ENCODE data around the gene EFEMP2. TPM values are rescaled to one million over a fixed set of nuclear protein-coding genes. Genes with fewer than 3 reads are reported as not detected.

Gene EFEMP2
- total RNA-seq, 2 experiments from 2014 or later: 17.1 to 18.0 TPM

GRCh38 chr11:65867284-65868071, 5.1 kb downstream of the EFEMP2 start:
- ChIA-PET POLR2A (interaction anchor here (10.6 to 29.8 kb wide), 2 partner anchors 10 to 22 kb away, joined by 182 to 560 read pairs; partner anchors contain the start of genes CCDC85B, CFL1, CTSW and FIBP), CTCF (interaction anchor here (0.5 to 12.3 kb wide), 3 partner anchors 20 to 159 kb away, joined by 3 to 283 read pairs (median 153); partner anchors contain the start of genes CCDC85B and FIBP)
- DNase-seq: peak; percentile 58
- TF ChIP-seq CTCF (IDR thresholded peaks at IDR 0.05): no peak
- Mint-ChIP-seq H3K36me3 (ENCODE audit: low read depth) (peaks cover 26% of the 10 kb centered on the region), H3K4me3 (no peak overlapping the region), H3K4me1 (ENCODE audit: low read depth) (peaks cover 26% of the 10 kb centered on the region), H3K27ac (no peak overlapping the region), H3K9me3 (no peaks in the 10 kb centered on the region), H3K27me3 (no peaks in the 10 kb centered on the region)
- intact Hi-C loops (cut with micrococcal nuclease): no loop called here
- ATAC-seq: no peak

DNA sequence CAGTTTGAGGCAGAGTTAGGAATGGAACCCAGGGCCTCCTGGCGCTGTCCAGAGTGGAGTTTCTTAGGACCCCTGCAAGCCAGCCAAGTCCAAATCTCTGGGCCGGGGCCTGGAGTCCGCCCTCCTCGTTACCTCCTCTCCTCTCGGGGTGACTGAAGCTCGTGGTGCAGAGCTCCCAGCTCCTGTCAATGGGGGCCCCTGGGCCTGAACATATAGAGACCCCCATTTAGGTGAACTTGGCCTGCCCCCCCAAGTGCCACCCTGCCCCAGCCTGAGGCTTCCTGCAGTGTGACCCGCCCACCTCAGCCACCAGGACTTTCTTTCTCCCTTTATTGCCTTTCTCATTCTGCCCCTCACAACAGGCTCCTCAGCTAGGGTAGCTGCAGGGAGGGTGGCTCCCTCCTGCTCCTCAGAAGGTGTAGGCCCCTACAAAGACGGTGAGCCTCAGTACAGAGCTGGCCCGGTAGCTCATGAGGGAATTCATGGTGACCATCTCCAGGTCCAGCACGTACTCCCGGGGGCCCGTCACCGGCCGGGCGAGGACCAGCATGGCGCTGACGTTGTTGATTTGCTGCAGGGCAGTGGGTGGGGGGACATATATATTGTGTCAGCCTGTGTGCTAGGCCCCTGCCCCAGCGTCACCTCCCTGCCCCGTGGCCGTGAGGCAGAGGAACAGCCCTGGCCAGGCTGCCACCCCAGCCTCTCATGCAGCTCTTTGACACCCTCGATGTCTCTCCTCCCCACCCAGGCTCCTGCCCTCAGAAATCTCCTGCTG, 5.9 kb downstream of the EFEMP2 start:
- Mint-ChIP-seq H3K36me3 (ENCODE audit: low read depth) (peaks cover 33% of the 10 kb centered on the region), H3K4me3 (no peak overlapping the region), H3K27ac (no peak overlapping the region), H3K4me1 (ENCODE audit: low read depth) (peaks cover 32% of the 10 kb centered on the region), H3K27me3 (no peaks in the 10 kb centered on the region), H3K9me3 (no peaks in the 10 kb centered on the region)
- TF ChIP-seq CTCF (IDR thresholded peaks at IDR 0.05): no peak
- intact Hi-C loops (cut with micrococcal nuclease): no loop called here
- ChIA-PET POLR2A (interaction anchor here (0.9 to 29.8 kb wide), 3 partner anchors 9 to 147 kb away, joined by 3 to 560 read pairs (median 182); partner anchors contain the start of genes CCDC85B, CFL1, CTSW and FIBP), CTCF (interaction anchor here (0.5 to 12.3 kb wide), 2 partner anchors 21 to 160 kb away, joined by 3 to 283 read pairs; partner anchors contain the start of genes CCDC85B and FIBP)
- ATAC-seq (no peak), DNase-seq (no peak)

DNA sequence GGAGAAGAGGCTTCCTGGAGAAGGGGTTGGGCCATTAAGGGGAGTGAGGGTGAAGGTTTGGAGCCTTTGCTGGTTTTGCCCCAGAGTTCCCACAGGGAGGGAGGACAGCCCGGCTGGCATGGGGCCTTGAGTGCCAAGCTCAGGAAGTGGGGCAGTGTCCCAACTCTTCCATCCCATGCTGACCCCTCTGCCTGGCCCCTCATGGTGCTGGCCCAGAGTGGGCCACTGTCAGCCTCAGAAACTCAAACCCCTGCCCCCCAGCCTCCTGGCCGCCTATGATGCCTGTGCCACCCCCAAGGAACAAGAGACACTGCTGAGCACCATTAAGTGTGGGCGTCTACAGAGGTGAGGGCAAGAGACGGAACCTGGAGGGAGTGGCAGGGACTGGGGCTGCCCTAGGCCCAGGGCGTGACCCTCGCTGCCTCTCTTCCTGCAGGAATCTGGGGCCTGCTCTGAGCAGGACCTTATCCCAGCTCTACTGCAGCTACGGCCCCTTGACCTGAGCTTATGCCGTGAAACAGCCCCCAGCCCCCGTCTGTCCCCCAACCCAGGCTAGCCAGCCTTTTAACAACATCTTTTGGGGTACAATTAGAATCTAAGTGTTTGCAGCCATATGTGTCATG, 6.9 kb downstream of the EFEMP2 start:
- ChIA-PET CTCF (interaction anchor here (12.3 kb wide), 1 partner anchor 22 kb away, joined by 283 read pairs; the partner anchor contains the start of genes CCDC85B and FIBP), POLR2A (interaction anchor here (1.2 to 29.8 kb wide), 3 partner anchors 8 to 33 kb away, joined by 3 to 560 read pairs (median 182); partner anchors contain the start of genes CCDC85B, CFL1, CTSW and FIBP)
- intact Hi-C loops (cut with micrococcal nuclease): no loop called here
- no peak for TF ChIP-seq CTCF (IDR thresholded peaks at IDR 0.05)
- Mint-ChIP-seq H3K27me3 (no peaks in the 10 kb centered on the region), H3K36me3 (ENCODE audit: low read depth) (peaks cover 43% of the 10 kb centered on the region), H3K27ac (no peak overlapping the region), H3K4me3 (no peak overlapping the region), H3K9me3 (no peaks in the 10 kb centered on the region), H3K4me1 (ENCODE audit: low read depth) (peaks cover 26% of the 10 kb centered on the region)
- DNase-seq: no peak
- ATAC-seq: no peak

DNA sequence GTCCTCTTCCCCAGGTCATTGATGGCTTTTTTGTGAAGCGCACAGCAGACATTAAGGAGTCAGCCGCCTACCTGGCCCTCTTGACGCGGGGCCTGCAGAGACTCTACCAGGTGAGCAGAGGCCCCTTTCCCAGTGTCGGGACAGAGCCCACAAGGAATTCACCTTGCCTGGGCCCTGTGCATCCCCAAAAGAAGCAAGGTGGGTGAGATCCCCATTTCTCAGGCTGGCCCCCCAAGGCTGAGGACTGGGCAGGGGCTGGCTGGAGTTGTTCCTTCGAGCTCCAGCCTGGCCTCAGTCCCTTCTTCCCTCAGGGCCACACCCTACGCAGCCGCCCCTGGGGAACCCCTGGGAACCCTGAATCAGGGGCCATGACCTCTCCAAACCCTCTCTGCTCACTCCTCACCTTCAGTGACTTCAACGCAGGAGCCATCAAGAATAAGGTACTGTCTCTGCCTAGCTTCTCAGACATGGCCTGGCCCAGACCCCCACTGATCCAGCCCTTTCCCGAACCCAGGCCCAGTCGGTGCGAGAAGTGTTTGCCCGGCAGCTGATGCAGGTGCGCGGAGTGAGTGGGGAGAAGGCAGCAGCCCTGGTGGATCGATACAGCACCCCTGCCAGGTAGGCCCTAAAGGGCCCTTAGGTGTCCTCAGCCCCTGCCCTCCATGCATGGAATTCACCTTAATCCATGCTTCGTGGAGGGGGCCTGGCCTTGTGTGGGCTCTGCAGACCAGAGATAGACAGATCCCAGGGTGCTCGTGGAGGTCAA, 7.7 kb downstream of the EFEMP2 start:
- POLR2A ChIA-PET: interaction anchor here (1.2 to 29.8 kb wide), 3 partner anchors 8 to 32 kb away, joined by 3 to 560 read pairs (median 182); partner anchors contain the start of genes CCDC85B, CFL1, CTSW and FIBP
- TF ChIP-seq CTCF (IDR thresholded peaks at IDR 0.05): no peak
- CTCF ChIA-PET: interaction anchor here (12.3 kb wide), 1 partner anchor 23 kb away, joined by 283 read pairs; the partner anchor contains the start of genes CCDC85B and FIBP
- Mint-ChIP-seq H3K4me3 (no peak overlapping the region), H3K4me1 (ENCODE audit: low read depth) (peaks cover 19% of the 10 kb centered on the region), H3K9me3 (no peaks in the 10 kb centered on the region), H3K36me3 (ENCODE audit: low read depth) (peaks cover 44% of the 10 kb centered on the region), H3K27ac (no peak overlapping the region), H3K27me3 (no peaks in the 10 kb centered on the region)
- intact Hi-C loops (cut with micrococcal nuclease): no loop called here
- ATAC-seq: no peak
- no peak for DNase-seq

Data from activated CD8-positive, alpha-beta T cell treated with anti-CD3 and anti-CD28 coated beads for 36 hours (primary cell).